B cell (primary cell): ENCODE measurements around the gene TLX1. TPM values are rescaled to one million over a fixed set of nuclear protein-coding genes. Genes with fewer than 3 reads are reported as not detected.

Experiments used
- ATAC-seq: fragments of 200-7000 bp; cut with Tn5 transposase; one replicate; pipeline ENCODE4 v1.10.0; 2021; ENCODE audit warnings: low read depth, mild to moderate bottlenecking, moderate number of reproducible peaks, moderate library complexity
- CTCF ChIA-PET: fragments of 350-600 bp; sonication (Branson Sonifier 250); formaldehyde crosslinking; loops from one replicate; lab custom pipeline; 2021; ENCODE audit warnings: antibody characterized with exemption, inconsistent platforms; lab: Charles Lee
- POLR2A ChIA-PET: fragments of 350-600 bp; sonication (Branson Sonifier 250); formaldehyde crosslinking; loops from one replicate; lab custom pipeline; 2021; ENCODE audit warnings: antibody characterized with exemption; lab: Charles Lee
- DNase-seq: peaks from one replicate; pipeline ENCODE4 v3.0.0; 2013
- H2AFZ ChIP-seq: 2 replicates; pipeline ENCODE4 v1.6.1; 2012; ENCODE audit warnings: mild to moderate bottlenecking, low read depth, low read length; ENCODE audit not compliant: insufficient read depth, poor library complexity, severe bottlenecking
- H3K27ac ChIP-seq, 2 donors: 1 replicate in 1 of 2; 2 replicates in 1 of 2; pipeline ENCODE4 v1.5.1; 2012 to 2013; ENCODE audit warnings: low read length in 2 of 2, mild to moderate bottlenecking in 2 of 2, moderate library complexity in 1 of 2
- H3K27me3 ChIP-seq, 4 experiments: fragments of 200-600 bp in 1 of 4; sonication (generic) in 1 of 4; replicated peaks in 1 of 4; 1 replicate in 2 of 4; 2 replicates in 2 of 4; pipeline versions ENCODE4 v1.6.1 to v1.7.0; 2013 to 2016; ENCODE audit warnings: low read length in 3 of 4, mild to moderate bottlenecking in 2 of 4, mixed read lengths in 1 of 4, moderate library complexity in 1 of 4; ENCODE audit not compliant: insufficient read depth in 4 of 4, control insufficient read depth in 3 of 4; ENCODE audit errors: control extremely low read depth in 1 of 4
- H3K36me3 ChIP-seq, 2 experiments: replicated peaks in 1 of 2; 1 replicate in 1 of 2; 2 replicates in 1 of 2; pipeline versions ENCODE4 v1.6.1 to v1.7.1; 2013; ENCODE audit warnings: low read length in 1 of 2; ENCODE audit not compliant: insufficient read depth in 2 of 2, control insufficient read depth in 1 of 2; ENCODE audit errors: control extremely low read depth in 1 of 2, extremely low read depth in 1 of 2
- H3K4me1 ChIP-seq, 2 donors: fragments of 200-600 bp in 1 of 2; sonication (generic) in 1 of 2; 1 replicate in 1 of 2; 2 replicates in 1 of 2; pipeline versions ENCODE4 v1.5.1 to v1.6.1; 2013 to 2017; ENCODE audit warnings: low read length in 2 of 2; ENCODE audit not compliant: control insufficient read depth in 2 of 2, insufficient read depth in 2 of 2
- H3K4me2 ChIP-seq: replicated peaks from 2 replicates; pipeline ENCODE3; 2012; ENCODE audit warnings: mild to moderate bottlenecking, low read depth, low read length; ENCODE audit not compliant: poor library complexity, severe bottlenecking
- H3K4me3 ChIP-seq, 5 experiments: fragments of 200-600 bp in 1 of 5; sonication (generic) in 1 of 5; 1 replicate in 3 of 5; 2 replicates in 2 of 5; pipeline versions ENCODE4 v1.5.1 to v1.7.0; 2011 to 2016; ENCODE audit warnings: low read length in 4 of 5, mild to moderate bottlenecking in 4 of 5, low read depth in 2 of 5, control low read depth in 1 of 5, moderate library complexity in 1 of 5; ENCODE audit not compliant: insufficient read depth in 1 of 5; ENCODE audit errors: control extremely low read depth in 1 of 5, extremely low read depth in 1 of 5
- H3K79me2 ChIP-seq: fragments of 200-600 bp; sonication (generic); one replicate; pipeline ENCODE4 v1.6.0; 2016; ENCODE audit warnings: low read length; ENCODE audit not compliant: control insufficient read depth, insufficient read depth
- H3K9ac ChIP-seq: fragments of 200-600 bp; sonication (generic); 2 replicates; pipeline ENCODE4 v1.6.1; 2017; ENCODE audit warnings: mild to moderate bottlenecking, low read length, moderate library complexity
- H3K9me3 ChIP-seq, 3 donors: one replicate each; pipeline versions ENCODE4 v1.6.1 to v1.7.1; 2013; ENCODE audit warnings: low read length in 2 of 3; ENCODE audit not compliant: control insufficient read depth in 2 of 3, insufficient read depth in 1 of 3; ENCODE audit errors: control extremely low read depth in 1 of 3
- H4K20me1 ChIP-seq: 2 replicates; pipeline ENCODE4 v1.6.0; 2012; ENCODE audit warnings: mild to moderate bottlenecking, low read length; ENCODE audit not compliant: insufficient read depth, control insufficient read depth, poor library complexity, severe bottlenecking
- H3K27ac Mint-ChIP-seq: one replicate; pipeline ENCODE4 v1.8.0; 2021; ENCODE audit warnings: mixed read lengths
- H3K27me3 Mint-ChIP-seq: one replicate; pipeline ENCODE4 v1.8.0; 2021; ENCODE audit warnings: mixed read lengths
- H3K4me1 Mint-ChIP-seq: one replicate; pipeline ENCODE4 v1.8.0; 2021; ENCODE audit warnings: mixed read lengths
- H3K4me3 Mint-ChIP-seq: one replicate; pipeline ENCODE4 v1.8.0; 2021; ENCODE audit warnings: mixed read lengths
- H3K9me3 Mint-ChIP-seq: one replicate; pipeline ENCODE4 v1.8.0; 2022; ENCODE audit warnings: mixed read lengths; ENCODE audit not compliant: insufficient read depth
- EZH2 ChIP-seq: IDR thresholded peaks from 2 replicates; pipeline ENCODE4 v1.6.1; 2012; ENCODE audit warnings: borderline replicate concordance, low read depth, mild to moderate bottlenecking, moderate library complexity, low read length; ENCODE audit not compliant: insufficient read depth, poor library complexity, severe bottlenecking
- WGBS: methylation state at CpG from one replicate; pipeline ENCODE4 v1.1.5; 2013; ENCODE audit warnings: missing lambda C conversion rate; ENCODE audit not compliant: insufficient coverage; 5-methylcytosine and 5-hydroxymethylcytosine counted together
- intact Hi-C: fragments of 100-400 bp; cut with micrococcal nuclease; formaldehyde crosslinking; loops from one replicate; pipeline ENCODE4 v1.10.0; 2022
- polyA plus RNA-seq: library from polyadenylated mRNA; depleted of rRNA; stranded (reverse); fragments of >200 nt; gene quantifications from 2 replicates; pipeline ENCODE4 v1.2.3, GENCODE V29; 2012
- total RNA-seq, 2 donors: library from RNA; stranded (reverse); fragments of 120-200 nt in 1 of 2; gene quantifications; 1 replicate in 1 of 2; 2 replicates in 1 of 2; pipeline versions ENCODE4 v1.2.3 to v1.2.4, GENCODE V29; 2013 to 2022
- TF ChIP-seq, protein P1 (sequence below): fragments of 200-600 bp; IDR thresholded peaks from one replicate; pipeline ENCODE4 v1.8.0; 2022; ENCODE audit warnings: antibody characterized with exemption, mild to moderate bottlenecking

Gene TLX1
- total and polyA plus RNA-seq, 2 donors (not counting 1 experiment from before 2014, with no cell fraction given) = not detected

DNA sequence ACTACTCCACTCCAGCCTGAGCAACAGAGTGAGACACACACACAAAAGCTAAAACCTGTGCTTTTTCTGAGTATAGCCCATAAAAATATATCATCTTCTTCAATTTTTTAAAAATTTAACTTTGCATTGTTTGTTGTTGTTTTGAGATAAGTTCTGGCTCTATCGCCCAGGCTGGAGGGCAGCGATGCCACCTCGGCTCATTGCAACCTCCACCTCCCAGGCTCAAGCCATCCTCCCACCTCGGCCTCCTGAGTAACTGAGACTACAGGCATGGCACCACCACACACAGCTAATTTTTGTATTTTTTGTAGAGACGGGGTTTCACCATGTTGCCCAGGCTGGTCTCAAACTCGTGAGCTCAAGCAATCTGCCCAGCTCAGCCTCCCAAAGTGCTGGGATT lies 14.3 kb upstream of the TLX1 start:
- Histone ChIP-seq H3K4me3 (no peak overlapping the region), H3K27ac (no peak overlapping the region), H3K9ac (no peak overlapping the region), H3K27me3 (peaks cover 0 to 38% (median 9%) of the 10 kb centered on the region in 4 experiments), H4K20me1 (no peaks in the 10 kb centered on the region), H3K4me1 (peaks cover 5 to 10% of the 10 kb centered on the region in 2 donors), H3K9me3 (peaks cover 0 to 3% (median 0%) of the 10 kb centered on the region in 3 donors), H2AFZ (no peak overlapping the region), H3K79me2 (no peaks in the 10 kb centered on the region), H3K36me3 (no peaks in the 10 kb centered on the region), H3K4me2 (no peak overlapping the region)
- no peak for ATAC-seq
- no peak overlapping the region for H3K27ac Mint-ChIP-seq
- ChIA-PET POLR2A (no interaction called here), CTCF (interaction anchor here (2.0 kb wide), 1 partner anchor 22 kb away, joined by 5 read pairs; no protein-coding TSS in a partner anchor)
- H3K27me3 Mint-ChIP-seq = peaks cover 34% of the 10 kb centered on the region
- DNase-seq = no peak
- 71% methylated on average over 1 of the region's 6 CpGs for WGBS
- H3K9me3 Mint-ChIP-seq = no peaks in the 10 kb centered on the region
- TF ChIP-seq, protein P1, sequence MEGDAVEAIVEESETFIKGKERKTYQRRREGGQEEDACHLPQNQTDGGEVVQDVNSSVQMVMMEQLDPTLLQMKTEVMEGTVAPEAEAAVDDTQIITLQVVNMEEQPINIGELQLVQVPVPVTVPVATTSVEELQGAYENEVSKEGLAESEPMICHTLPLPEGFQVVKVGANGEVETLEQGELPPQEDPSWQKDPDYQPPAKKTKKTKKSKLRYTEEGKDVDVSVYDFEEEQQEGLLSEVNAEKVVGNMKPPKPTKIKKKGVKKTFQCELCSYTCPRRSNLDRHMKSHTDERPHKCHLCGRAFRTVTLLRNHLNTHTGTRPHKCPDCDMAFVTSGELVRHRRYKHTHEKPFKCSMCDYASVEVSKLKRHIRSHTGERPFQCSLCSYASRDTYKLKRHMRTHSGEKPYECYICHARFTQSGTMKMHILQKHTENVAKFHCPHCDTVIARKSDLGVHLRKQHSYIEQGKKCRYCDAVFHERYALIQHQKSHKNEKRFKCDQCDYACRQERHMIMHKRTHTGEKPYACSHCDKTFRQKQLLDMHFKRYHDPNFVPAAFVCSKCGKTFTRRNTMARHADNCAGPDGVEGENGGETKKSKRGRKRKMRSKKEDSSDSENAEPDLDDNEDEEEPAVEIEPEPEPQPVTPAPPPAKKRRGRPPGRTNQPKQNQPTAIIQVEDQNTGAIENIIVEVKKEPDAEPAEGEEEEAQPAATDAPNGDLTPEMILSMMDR = no peak
- TF ChIP-seq EZH2 = no peak
- peaks cover 11% of the 10 kb centered on the region for H3K4me1 Mint-ChIP-seq
- no peak overlapping the region for H3K4me3 Mint-ChIP-seq
- intact Hi-C loops = no loop called here

DNA sequence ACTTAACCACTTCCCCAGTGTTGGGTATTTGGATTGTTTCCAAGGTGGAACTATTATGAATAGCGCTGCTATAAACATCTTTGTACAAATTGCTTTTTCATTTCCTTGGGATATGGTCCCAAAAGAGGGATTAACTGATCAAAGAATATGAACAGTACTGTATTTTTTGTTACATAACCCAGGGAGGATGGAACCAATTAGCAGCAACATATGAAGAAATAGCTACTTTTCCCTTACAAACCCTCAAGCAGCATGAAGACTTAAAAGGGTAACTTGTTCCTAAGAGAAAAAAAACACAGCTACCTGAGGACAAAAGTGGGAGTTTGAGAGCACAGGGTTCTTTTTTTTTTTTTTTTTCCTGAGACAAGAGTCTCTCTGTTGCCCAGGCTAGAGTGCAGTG lies 13.1 kb upstream of the TLX1 start:
- no peaks in the 10 kb centered on the region for H3K9me3 Mint-ChIP-seq
- WGBS = no CpG with 5 or more reads among the region's 1 CpG
- POLR2A ChIA-PET = no interaction called here

More for the DNA sequence above, 13.1 kb upstream of the TLX1 start:
- Mint-ChIP-seq H3K4me3 (no peak overlapping the region), H3K4me1 (peaks cover 23% of the 10 kb centered on the region), H3K27me3 (peaks cover 35% of the 10 kb centered on the region), H3K27ac (no peak overlapping the region)
- H3K27ac ChIP-seq = no peak overlapping the region
- no peaks in the 10 kb centered on the region for H4K20me1 ChIP-seq
- no peaks in the 10 kb centered on the region for H3K79me2 ChIP-seq
- no peak overlapping the region for H3K4me3 ChIP-seq
- peaks cover 0 to 15% (median 0%) of the 10 kb centered on the region in 3 donors for H3K9me3 ChIP-seq
- H3K27me3 ChIP-seq = peaks cover 0 to 51% (median 21%) of the 10 kb centered on the region in 4 experiments
- no peak overlapping the region for H3K4me2 ChIP-seq
- intact Hi-C loops = no loop called here
- no peak for DNase-seq
- TF ChIP-seq, protein P1 = no peak
- TF ChIP-seq EZH2 = no peak
- H3K36me3 ChIP-seq = no peaks in the 10 kb centered on the region
- no peak overlapping the region for H2AFZ ChIP-seq
- CTCF ChIA-PET = interaction anchor here (1.4 to 2.0 kb wide), 2 partner anchors 23 kb away, joined by 3 to 5 read pairs; no protein-coding TSS in a partner anchor
- no peak overlapping the region for H3K9ac ChIP-seq
- peaks cover 17 to 22% of the 10 kb centered on the region in 2 donors for H3K4me1 ChIP-seq
- ATAC-seq = no peak
